GM21619 (cell line): ENCODE results near the gene LEKR1.
"Not testable (repeated sequence)": the region's sequence is repeated elsewhere in the genome, so short reads cannot be mapped to it uniquely, and the experiment has no call there.

Experiments
- ATAC-seq: cut with Tn5 transposase; IDR thresholded peaks from one replicate; pipeline ENCODE4 v1.9.1; 2021; ENCODE audit not compliant: unreplicated experiment

The LEKR1 gene

DNA sequence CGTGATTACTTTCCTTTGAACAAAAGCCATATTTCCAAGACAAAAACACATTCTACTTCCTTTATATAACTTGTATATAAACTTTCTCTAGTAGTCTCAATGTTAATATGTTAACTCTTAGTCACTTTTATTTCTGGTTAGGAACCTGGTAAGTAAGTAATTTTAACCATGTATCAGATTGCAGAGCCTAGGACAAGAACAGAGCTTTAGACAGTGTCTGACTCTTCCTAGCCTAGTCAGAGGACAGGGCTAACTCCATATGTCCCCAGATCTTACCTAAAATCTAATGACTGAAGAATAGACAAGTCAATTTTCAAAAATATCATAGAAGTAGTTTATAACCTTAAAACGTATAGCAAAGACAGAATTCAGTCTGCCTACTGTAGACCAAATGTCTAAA is 8.3 kb downstream of the LEKR1 start:
- ATAC-seq, result no peak

- ATAC-seq, result no peak
Observed at GRCh38 chr3:156834962-156835535, 8.9 kb downstream of the LEKR1 start.

DNA sequence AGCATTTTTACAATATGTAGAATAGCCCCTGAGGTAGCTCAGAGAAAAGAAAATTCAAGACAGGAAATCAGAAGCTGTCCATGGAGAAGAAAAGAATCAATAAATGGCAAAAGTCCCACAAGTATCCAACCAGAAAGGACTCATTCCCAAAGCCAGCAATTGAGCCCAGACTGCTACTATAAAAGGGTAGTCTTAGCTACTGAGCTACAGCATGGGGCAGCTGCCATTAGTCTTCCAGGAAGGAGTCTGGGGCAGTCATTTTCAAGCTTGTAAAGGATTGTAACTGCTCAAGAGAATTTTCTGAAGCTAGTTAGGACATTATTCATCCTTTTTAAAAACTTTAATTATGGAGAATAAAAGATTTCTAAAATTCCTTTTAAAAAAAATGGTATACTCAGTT is 10.5 kb downstream of the LEKR1 start:
- ATAC-seq, result no peak

- ATAC-seq, result no peak
Observed at GRCh38 chr3:156837115-156837514, 11.0 kb downstream of the LEKR1 start.

- no peak for ATAC-seq
Observed at GRCh38 chr3:156838035-156838434, 11.9 kb downstream of the LEKR1 start.

- no peak for ATAC-seq
Observed at GRCh38 chr3:156840826-156841689, 14.9 kb downstream of the LEKR1 start.

DNA sequence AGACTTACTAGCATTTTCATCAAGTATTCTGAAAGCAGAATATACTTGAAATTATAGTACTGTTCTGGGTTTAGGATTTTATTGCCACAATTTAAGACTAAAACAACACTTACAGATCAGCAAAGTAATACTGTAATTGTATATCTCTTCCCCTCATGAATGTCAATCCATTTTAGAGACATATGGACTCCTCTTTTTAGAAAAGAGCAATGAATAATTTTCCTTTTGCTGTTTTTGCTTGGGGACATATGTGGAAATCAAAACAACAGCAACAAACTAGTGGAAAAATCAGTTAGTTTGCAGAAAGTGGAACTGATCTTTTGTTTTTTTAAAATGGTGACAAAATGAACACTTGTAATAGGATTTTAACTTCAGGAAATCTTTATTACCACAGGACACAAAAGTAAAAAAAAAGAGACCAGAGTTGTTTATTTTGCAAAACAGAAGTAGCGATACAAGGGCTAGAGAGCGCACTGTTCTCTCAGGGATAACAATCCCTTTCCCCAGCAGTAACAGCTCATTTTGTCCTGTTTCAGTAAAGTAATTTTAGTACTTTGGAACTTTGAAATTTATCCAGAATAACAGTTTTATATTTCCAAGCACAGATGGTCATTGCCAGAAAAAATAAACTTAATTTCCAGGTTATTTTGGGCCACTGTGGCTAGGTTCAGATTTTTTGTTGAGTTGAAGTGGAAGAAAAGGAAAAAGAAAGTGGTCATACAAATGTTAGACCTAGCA is 17.1 kb downstream of the LEKR1 start:
- ATAC-seq, result no peak

GRCh38 chr3:156847752-156848448 is 21.7 kb downstream of the LEKR1 start:
- no peak for ATAC-seq

- peak; percentile 99 for ATAC-seq
Observed at GRCh38 chr3:156859578-156859977, 33.4 kb downstream of the LEKR1 start.

GRCh38 chr3:156860873-156861272 is 34.7 kb downstream of the LEKR1 start:
- no peak for ATAC-seq

DNA sequence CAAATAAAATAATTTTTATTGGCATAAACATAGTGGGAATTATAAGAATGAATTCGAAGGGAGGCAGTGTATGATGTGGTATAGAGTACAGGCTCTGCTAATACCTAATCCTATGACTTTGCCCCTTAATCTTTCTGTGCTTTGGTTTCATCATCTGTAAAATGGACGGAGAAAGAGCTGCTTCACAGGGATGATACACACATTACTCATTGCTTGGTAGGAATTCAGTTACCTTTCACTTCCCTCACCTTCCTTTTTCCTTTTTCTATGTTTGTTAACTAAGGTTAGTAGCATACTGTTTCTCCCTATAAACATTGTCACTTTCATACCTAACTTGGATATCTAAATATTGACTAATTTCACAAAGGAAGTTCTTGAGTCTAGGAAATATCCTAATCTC is 36.2 kb downstream of the LEKR1 start:
- no peak for ATAC-seq

GRCh38 chr3:156865732-156866131 is 39.6 kb downstream of the LEKR1 start:
- ATAC-seq, result no peak

DNA sequence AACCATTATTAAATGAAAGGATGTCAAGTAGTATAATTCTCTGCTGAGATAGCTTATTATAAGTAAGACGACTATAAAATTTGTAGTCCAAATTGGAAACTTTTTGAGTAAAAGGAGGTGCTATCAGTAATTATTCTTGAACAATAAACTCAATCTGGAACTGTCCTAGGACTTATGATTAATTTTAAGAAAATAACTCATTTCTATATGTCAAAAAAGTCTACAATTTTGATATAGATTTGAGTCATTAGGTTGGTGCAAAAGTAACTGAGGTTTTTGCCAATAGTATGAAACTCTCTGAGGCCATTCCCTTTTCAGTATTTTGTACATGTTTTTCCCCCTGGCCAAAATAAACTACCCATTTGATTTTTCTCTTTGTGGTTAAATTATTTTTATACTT is 41.0 kb downstream of the LEKR1 start:
- ATAC-seq, result no peak

GRCh38 chr3:156867920-156868319 is 41.8 kb downstream of the LEKR1 start:
- no peak for ATAC-seq

- ATAC-seq, result no peak
Observed at GRCh38 chr3:156873906-156874305, 47.8 kb downstream of the LEKR1 start.

GRCh38 chr3:156879491-156879890 is 53.3 kb downstream of the LEKR1 start:
- ATAC-seq, result not testable (repeated sequence)

DNA sequence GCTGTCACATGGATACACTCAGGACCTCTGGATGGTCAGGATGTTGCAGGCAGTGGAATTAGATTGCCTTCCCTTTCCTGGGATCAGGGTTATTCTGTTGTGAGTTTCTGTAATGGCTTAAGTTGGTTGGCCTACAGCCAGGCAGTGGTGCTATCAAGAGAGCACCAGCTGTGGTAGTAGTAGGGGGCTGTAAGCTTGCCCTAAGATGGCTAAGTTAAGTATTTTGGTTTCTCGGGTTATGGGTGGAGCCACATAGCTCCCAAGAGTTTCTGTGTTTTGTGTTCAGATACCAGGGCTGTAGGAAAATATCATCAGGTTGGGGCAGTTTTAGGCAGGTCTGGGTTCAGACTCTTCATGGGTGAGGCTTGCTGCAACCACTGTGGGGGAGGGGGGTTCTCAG is 59.6 kb downstream of the LEKR1 start:
- no peak for ATAC-seq

- ATAC-seq, result no peak
Observed at GRCh38 chr3:156888176-156888575, 62.0 kb downstream of the LEKR1 start.

GRCh38 chr3:156888576-156888975 is 62.4 kb downstream of the LEKR1 start:
- no peak for ATAC-seq

- no peak for ATAC-seq
Observed at GRCh38 chr3:156892701-156893100, 66.5 kb downstream of the LEKR1 start.

- not testable (repeated sequence) for ATAC-seq
Observed at GRCh38 chr3:156895374-156895773, 69.2 kb downstream of the LEKR1 start.
